ENCODE measurements around the gene SH3PXD2B.
A peak's percentile ranks its signal among the peaks of the same experiment; 100 is the strongest.
"Not testable (repeated sequence)": the region's sequence is repeated elsewhere in the genome, so short reads cannot be mapped to it uniquely, and the experiment has no call there.

The SH3PXD2B gene

GRCh38 chr5:172486451-172486850 lies 32.1 kb upstream of the SH3PXD2B start:
- peak in 8 of 58 donors; percentile 3 to 48 (median 14) for DNase-seq

- no peak for DNase-seq
Measured at GRCh38 chr5:172485511-172486202, 31.3 kb upstream of the SH3PXD2B start.

- no peak for DNase-seq
Measured at GRCh38 chr5:172484664-172485063, 30.3 kb upstream of the SH3PXD2B start.

- DNase-seq: no peak
Measured at GRCh38 chr5:172482156-172483020, 28.1 kb upstream of the SH3PXD2B start.

- DNase-seq: no peak
Measured at GRCh38 chr5:172481011-172481800, 26.9 kb upstream of the SH3PXD2B start.

- DNase-seq: no peak
Measured at GRCh38 chr5:172479784-172480115, 25.4 kb upstream of the SH3PXD2B start.

GRCh38 chr5:172479034-172479783 lies 24.9 kb upstream of the SH3PXD2B start:
- DNase-seq: peak in 56 of 58 donors; percentile 9 to 85 (median 62)

GRCh38 chr5:172478695-172479033 lies 24.3 kb upstream of the SH3PXD2B start:
- not testable (repeated sequence) for DNase-seq

- DNase-seq: no peak
Measured at GRCh38 chr5:172478256-172478655, 23.9 kb upstream of the SH3PXD2B start.

GRCh38 chr5:172477466-172477865 lies 23.1 kb upstream of the SH3PXD2B start:
- DNase-seq: no peak

- no peak for DNase-seq
Measured at GRCh38 chr5:172474293-172474692, 20.0 kb upstream of the SH3PXD2B start.

- DNase-seq: no peak
Measured at GRCh38 chr5:172473427-172473826, 19.1 kb upstream of the SH3PXD2B start.

- no peak for DNase-seq
Measured at GRCh38 chr5:172469697-172470096, 15.4 kb upstream of the SH3PXD2B start.

- no peak for DNase-seq
Measured at GRCh38 chr5:172466062-172466461, 11.7 kb upstream of the SH3PXD2B start.

GRCh38 chr5:172463031-172463430 lies 8.7 kb upstream of the SH3PXD2B start:
- DNase-seq: peak in 45 of 58 donors; percentile 22 to 93 (median 65)

- DNase-seq: no peak
Measured at GRCh38 chr5:172459783-172460165, 5.4 kb upstream of the SH3PXD2B start.

- no peak for DNase-seq
Measured at GRCh38 chr5:172458976-172459782, 4.9 kb upstream of the SH3PXD2B start.

GRCh38 chr5:172456076-172456722 lies 1.9 kb upstream of the SH3PXD2B start:
- DNase-seq: no peak

- DNase-seq: no peak
Measured at GRCh38 chr5:172455511-172456061, 1.3 kb upstream of the SH3PXD2B start.

- DNase-seq: no peak
Measured at GRCh38 chr5:172455087-172455381, 709 bp upstream of the SH3PXD2B start.

All from anterior cingulate cortex (tissue), 58 donors.